ENCODE measurements around the gene VSTM4.
A peak's percentile ranks its signal among the peaks of the same experiment; 100 is the strongest.

Gene VSTM4

DNA sequence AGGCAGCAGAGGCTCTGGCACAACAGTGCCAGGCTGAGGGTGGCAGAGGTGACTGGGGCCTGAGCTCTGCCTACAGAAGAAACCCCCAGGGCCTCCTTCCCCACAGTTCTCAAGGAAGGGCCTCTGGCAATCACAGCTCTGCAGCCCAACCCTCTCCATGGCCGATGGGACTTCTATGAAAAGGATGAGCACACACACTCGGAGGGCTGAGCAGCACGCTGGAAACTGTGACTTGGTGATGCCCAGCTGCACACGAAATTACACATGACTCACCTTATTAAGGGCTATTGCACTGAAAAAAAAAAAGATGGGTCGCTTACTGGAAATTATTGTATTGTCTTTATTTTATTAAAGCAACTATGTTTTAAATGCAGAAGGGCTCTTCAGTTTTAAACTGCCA is 132.7 kb downstream of the VSTM4 start:
- Mint-ChIP-seq H3K4me1 (peaks cover 42% of the 10 kb centered on the region), H3K27ac (no peak overlapping the region), H3K9me3 (no peaks in the 10 kb centered on the region), H3K27me3 (ENCODE audit: low read depth, poor library complexity) (peaks cover 53% of the 10 kb centered on the region), H3K4me3 (no peak overlapping the region), H3K36me3 (ENCODE audit: low read depth) (no peaks in the 10 kb centered on the region)
- DNase-seq = no peak
- TF ChIP-seq CTCF (IDR thresholded peaks at IDR 0.05) = no peak

- Mint-ChIP-seq H3K36me3 (ENCODE audit: low read depth) (no peaks in the 10 kb centered on the region), H3K9me3 (no peaks in the 10 kb centered on the region), H3K4me1 (peaks cover 42% of the 10 kb centered on the region), H3K4me3 (no peak overlapping the region), H3K27me3 (ENCODE audit: low read depth, poor library complexity) (peaks cover 55% of the 10 kb centered on the region), H3K27ac (no peak overlapping the region)
- peak; percentile 85 for TF ChIP-seq CTCF (IDR thresholded peaks at IDR 0.05)
- peak; percentile 78 for DNase-seq
Observed at GRCh38 chr10:48981310-48981907, 133.9 kb downstream of the VSTM4 start.

- no peak overlapping the region for H3K4me3 Mint-ChIP-seq
- peaks cover 23% of the 10 kb centered on the region for H3K4me1 Mint-ChIP-seq
- H3K36me3 Mint-ChIP-seq (ENCODE audit: low read depth) = no peaks in the 10 kb centered on the region
- DNase-seq = no peak
- no peak for TF ChIP-seq CTCF (IDR thresholded peaks at IDR 0.05)
- no peak overlapping the region for H3K27ac Mint-ChIP-seq
- no peaks in the 10 kb centered on the region for H3K9me3 Mint-ChIP-seq
- peaks cover 58% of the 10 kb centered on the region for H3K27me3 Mint-ChIP-seq (ENCODE audit: low read depth, poor library complexity)
Observed at GRCh38 chr10:48978318-48978717, 137.0 kb downstream of the VSTM4 start.

DNA sequence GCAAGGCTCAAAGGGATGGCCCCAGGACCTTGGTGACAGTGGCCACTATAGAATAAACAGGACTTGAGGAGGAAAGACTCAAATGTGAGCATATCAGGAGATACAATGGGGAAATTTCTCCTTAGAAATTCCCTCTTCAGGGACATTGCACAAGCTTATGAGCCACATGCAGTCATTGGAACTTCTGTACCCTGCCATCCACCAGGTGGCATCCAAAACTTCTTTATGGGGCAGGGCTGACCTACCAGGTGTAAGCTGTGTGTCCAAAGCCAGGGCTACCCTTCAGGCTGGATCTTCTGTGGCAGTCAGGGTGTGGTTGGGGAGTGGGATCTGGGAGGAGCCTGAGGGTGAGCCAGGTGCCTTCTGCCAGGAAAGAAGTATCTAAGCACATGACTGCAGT is 139.1 kb downstream of the VSTM4 start:
- Mint-ChIP-seq H3K4me1 (peaks cover 2% of the 10 kb centered on the region), H3K9me3 (no peaks in the 10 kb centered on the region), H3K27ac (no peak overlapping the region), H3K4me3 (no peak overlapping the region), H3K27me3 (ENCODE audit: low read depth, poor library complexity) (peaks cover 65% of the 10 kb centered on the region), H3K36me3 (ENCODE audit: low read depth) (no peaks in the 10 kb centered on the region)
- no peak for TF ChIP-seq CTCF (IDR thresholded peaks at IDR 0.05)
- DNase-seq = no peak

GRCh38 chr10:48974510-48975156 is 140.7 kb downstream of the VSTM4 start:
- H3K27me3 Mint-ChIP-seq (ENCODE audit: low read depth, poor library complexity) = peaks cover 72% of the 10 kb centered on the region
- H3K27ac Mint-ChIP-seq = no peak overlapping the region
- no peaks in the 10 kb centered on the region for H3K36me3 Mint-ChIP-seq (ENCODE audit: low read depth)
- no peak overlapping the region for H3K4me3 Mint-ChIP-seq
- H3K9me3 Mint-ChIP-seq = no peaks in the 10 kb centered on the region
- no peaks in the 10 kb centered on the region for H3K4me1 Mint-ChIP-seq
- no peak for TF ChIP-seq CTCF (IDR thresholded peaks at IDR 0.05)
- DNase-seq = no peak

DNA sequence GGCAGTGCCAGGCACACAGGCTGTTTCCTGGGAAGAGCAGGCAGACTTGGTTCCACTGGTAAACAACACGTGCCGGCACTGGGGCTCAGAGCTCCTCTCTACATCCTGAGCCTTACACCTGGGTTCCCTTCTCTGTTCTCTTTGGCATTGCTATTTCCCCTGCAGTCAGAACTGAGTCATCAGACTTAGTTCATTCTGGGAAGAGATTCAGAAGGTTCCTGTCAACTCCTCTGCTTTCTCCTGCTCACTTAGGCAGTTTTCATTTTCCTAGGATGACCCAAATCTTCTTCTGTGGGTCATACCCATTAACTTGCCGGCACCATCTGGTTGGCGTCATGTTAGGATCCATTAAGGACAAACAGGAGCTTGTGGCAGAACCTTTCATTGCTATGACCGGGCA is 142.3 kb downstream of the VSTM4 start:
- peaks cover 64% of the 10 kb centered on the region for H3K27me3 Mint-ChIP-seq (ENCODE audit: low read depth, poor library complexity)
- TF ChIP-seq CTCF (IDR thresholded peaks at IDR 0.05) = no peak
- no peak overlapping the region for H3K4me3 Mint-ChIP-seq
- H3K4me1 Mint-ChIP-seq = no peaks in the 10 kb centered on the region
- H3K36me3 Mint-ChIP-seq (ENCODE audit: low read depth) = no peaks in the 10 kb centered on the region
- H3K27ac Mint-ChIP-seq = no peak overlapping the region
- H3K9me3 Mint-ChIP-seq = no peaks in the 10 kb centered on the region
- DNase-seq = no peak

Measured in nephron progenitor cell (in vitro differentiated cells).